ENCODE measurements around the gene DNAJC27.
A peak's percentile ranks its signal among the peaks of the same experiment; 100 is the strongest.
"Not testable (repeated sequence)": the region's sequence is repeated elsewhere in the genome, so short reads cannot be mapped to it uniquely, and the experiment has no call there.

The DNAJC27 gene

GRCh38 chr2:24971536-24972314 lies at the start of gene DNAJC27:
Gene DNAJC27, minus strand, starts transcription at chr2:24971955. Its CDS starts 51 bp downstream, at chr2:24971904.
- DNase-seq: peak; percentile 98

GRCh38 chr2:25018681-25019080 lies 46.9 kb upstream of the DNAJC27 start:
- DNase-seq: no peak

GRCh38 chr2:25014631-25015030 lies 42.9 kb upstream of the DNAJC27 start:
- DNase-seq: no peak

- DNase-seq: not testable (repeated sequence)
Measured at GRCh38 chr2:25011342-25011741, 39.6 kb upstream of the DNAJC27 start.

GRCh38 chr2:25009954-25010353 lies 38.2 kb upstream of the DNAJC27 start:
- no peak for DNase-seq

- DNase-seq: no peak
Measured at GRCh38 chr2:25002066-25002465, 30.3 kb upstream of the DNAJC27 start.

- no peak for DNase-seq
Measured at GRCh38 chr2:25001325-25001637, 29.5 kb upstream of the DNAJC27 start.

- peak; percentile 12 for DNase-seq
Measured at GRCh38 chr2:25000503-25001324, 29.0 kb upstream of the DNAJC27 start.

GRCh38 chr2:25000036-25000435 lies 28.3 kb upstream of the DNAJC27 start:
- peak; percentile 11 for DNase-seq

GRCh38 chr2:24999097-24999496 lies 27.3 kb upstream of the DNAJC27 start:
- DNase-seq: not testable (repeated sequence)

GRCh38 chr2:24994146-24994724 lies 22.5 kb upstream of the DNAJC27 start:
- DNase-seq: no peak

GRCh38 chr2:24993406-24994145 lies 21.8 kb upstream of the DNAJC27 start:
- no peak for DNase-seq

- DNase-seq: no peak
Measured at GRCh38 chr2:24986372-24986771, 14.6 kb upstream of the DNAJC27 start.

GRCh38 chr2:24985511-24985910 lies 13.8 kb upstream of the DNAJC27 start:
- DNase-seq: no peak

- peak; percentile 45 for DNase-seq
Measured at GRCh38 chr2:24984912-24985311, 13.2 kb upstream of the DNAJC27 start.

- DNase-seq: peak; percentile 64
Measured at GRCh38 chr2:24981411-24982136, 9.8 kb upstream of the DNAJC27 start.

- no peak for DNase-seq
Measured at GRCh38 chr2:24978661-24979060, 6.9 kb upstream of the DNAJC27 start.

- no peak for DNase-seq
Measured at GRCh38 chr2:24977631-24978030, 5.9 kb upstream of the DNAJC27 start.

GRCh38 chr2:24973812-24974211 lies 2.1 kb upstream of the DNAJC27 start:
- no peak for DNase-seq

- DNase-seq: peak; percentile 16
Measured at GRCh38 chr2:24972315-24972961, 683 bp upstream of the DNAJC27 start.

- no peak for DNase-seq
Measured at GRCh38 chr2:24971286-24971535, 544 bp downstream of the DNAJC27 start.

Data from fibroblast of upper back skin (primary cell).